NCI-H2107 (cell line): ENCODE results near the gene ARAP3.

Source experiments
- DNase-seq: peaks from one replicate; lab custom pipeline; 2025; lab: John Stamatoyannopoulos, UW

ARAP3 gene

GRCh38 chr5:141672071-141672840 is 9.8 kb downstream of the ARAP3 start:
- DNase-seq = no peak

DNA sequence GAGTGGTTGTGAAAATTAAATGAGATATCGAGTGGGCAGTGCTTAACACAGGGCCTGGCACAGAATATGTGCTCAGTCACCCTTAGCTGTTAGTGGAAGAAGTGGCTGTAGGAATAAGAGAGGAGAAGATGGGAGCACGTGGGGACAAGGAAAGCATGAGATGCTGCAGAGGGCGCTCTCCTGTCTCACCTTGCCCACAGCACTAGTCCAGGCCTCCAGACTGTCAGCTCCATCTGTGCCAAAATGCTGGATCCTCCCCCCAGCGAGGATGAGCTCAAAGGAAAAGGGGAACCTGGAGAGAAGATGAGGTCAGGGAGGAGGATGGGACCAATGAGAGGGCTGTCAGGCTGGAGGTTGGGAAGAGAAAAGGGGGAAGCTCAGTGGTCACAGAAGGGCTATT is 12.5 kb downstream of the ARAP3 start:
- DNase-seq = no peak

- no peak for DNase-seq
Observed at GRCh38 chr5:141668601-141669265, 13.3 kb downstream of the ARAP3 start.

GRCh38 chr5:141665995-141666940 is 15.8 kb downstream of the ARAP3 start:
- DNase-seq = no peak

DNA sequence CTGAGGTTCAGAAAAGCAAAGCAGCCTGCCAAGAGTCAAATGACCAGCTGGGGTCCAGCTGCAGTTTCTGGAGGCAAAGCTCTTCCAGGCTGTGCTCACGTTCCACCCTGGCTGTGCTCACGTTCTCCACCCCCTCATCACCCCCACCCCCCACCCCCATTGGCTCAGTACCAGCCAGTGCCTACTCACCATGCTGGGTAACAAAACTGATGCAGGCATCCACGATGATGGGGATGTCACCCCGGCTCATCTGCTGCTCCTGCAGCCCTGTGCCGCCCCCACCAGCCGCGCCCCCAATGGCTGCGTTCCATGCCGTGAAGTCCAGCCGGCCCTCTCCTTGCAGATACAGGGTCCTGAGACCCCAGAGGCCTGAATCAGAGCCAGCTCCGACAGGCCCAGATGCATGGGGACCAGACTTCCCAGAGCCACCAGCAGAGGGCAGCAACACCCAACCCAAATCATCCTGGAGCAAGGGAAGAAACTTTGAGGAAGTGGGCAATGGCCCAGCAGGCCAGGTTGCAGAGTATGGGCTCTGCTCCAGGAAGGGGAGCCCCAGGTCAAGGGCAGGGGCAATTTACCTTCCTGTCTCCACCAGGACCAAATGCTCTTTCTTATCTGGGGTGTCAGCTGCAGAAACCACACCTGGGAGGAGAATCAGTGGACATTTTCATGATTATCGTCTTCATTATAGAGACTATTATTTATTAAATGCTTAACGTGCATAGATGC is 17.1 kb downstream of the ARAP3 start:
- DNase-seq = no peak

DNA sequence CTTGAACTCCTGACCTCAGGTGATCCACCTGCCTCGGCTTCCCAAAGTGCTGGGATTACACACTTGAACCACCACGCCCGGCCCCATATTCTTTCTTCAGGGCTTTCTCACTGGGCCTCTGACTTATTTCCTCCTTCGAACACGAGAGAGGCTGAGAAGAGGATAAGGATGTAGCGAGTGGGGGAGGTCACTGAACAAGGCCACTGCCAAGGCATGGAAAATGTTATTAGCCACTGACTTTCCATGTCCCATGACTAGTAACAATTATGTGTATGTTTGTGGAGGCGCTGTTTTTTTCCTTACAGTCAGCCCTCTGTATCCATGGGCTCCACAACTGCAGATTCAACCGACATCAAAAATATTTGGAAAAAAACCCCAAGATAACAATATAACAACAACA is 18.5 kb downstream of the ARAP3 start:
- no peak for DNase-seq

DNA sequence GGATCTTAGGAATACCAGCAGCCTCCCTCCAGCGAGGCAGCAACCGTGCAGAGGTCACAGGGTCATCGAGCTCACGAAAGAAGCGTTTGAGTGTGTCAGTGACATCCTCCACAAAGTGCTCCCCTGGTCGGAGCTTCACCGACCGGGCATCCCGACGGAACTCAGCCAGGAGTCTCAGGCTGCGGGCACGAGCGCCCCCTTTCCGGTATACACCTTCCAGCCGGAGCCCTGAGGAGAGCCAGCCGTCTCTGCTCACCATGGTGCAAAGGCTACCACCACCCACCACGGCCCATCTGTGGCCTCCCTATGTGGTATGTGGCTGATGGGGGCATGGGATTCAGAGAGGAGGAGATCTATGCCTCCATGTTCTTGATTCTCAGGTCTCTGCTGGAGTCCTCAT is 20.0 kb downstream of the ARAP3 start:
- DNase-seq = no peak

- DNase-seq = no peak
Observed at GRCh38 chr5:141657937-141658545, 24.0 kb downstream of the ARAP3 start.

DNA sequence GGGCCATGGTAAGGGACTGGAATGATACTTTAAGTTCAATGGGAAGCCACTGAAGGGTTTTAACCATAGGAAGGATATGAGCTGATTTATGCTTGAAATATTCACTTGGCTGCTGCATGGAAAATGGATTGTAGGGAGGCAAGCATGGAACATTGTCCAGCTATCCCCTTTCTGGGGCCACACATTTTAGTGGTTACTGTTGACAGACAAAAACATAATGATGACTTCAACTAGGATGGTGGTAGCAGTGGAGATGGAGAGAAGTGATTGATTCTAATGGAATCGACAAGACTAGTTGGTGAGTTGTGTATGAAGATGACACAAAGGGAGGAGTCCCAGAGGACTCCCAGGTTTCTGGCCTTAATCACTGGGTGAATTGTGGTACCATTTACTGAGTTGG is 24.6 kb downstream of the ARAP3 start:
- DNase-seq = no peak

DNA sequence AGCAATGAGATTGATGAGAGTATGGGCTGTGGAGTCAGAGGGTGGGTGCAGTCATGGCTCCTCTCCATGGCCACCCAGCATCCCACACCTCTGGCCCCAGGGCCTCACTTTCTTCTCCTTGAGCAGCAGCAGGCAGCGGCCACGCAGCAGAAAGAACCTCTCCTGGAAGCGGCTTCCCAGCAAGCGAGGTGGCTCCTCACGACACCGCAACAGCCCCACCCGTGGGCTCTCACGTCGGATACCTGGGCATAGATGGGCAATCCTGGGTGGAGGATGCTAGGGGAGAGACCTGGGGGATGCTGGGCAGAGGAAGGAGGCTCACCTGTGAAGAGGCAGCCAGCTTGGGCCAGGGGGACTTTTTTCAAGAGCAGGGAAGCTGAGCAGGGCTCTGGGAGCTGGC is 25.6 kb downstream of the ARAP3 start:
- DNase-seq = no peak

GRCh38 chr5:141655020-141655419 is 27.0 kb downstream of the ARAP3 start:
- DNase-seq = no peak

DNA sequence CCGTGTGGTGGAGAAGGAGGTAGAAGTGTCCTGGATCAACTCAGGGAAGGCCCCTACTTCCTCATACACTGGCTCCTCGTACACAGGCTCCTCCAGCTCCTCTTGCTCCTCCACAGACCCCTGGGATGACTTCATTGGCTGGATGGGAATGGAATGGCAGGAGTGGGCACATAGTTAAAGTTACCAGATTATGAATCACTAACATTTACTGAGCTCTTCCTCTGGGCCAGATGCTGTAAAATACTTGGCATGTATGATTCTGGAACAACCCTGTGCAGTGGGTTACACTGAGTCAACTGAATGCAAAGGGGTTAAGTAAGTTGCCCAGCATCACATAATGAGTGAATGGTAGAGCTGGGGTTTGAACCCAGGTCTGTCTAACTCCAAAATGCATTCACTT is 27.7 kb downstream of the ARAP3 start:
- DNase-seq = no peak

DNA sequence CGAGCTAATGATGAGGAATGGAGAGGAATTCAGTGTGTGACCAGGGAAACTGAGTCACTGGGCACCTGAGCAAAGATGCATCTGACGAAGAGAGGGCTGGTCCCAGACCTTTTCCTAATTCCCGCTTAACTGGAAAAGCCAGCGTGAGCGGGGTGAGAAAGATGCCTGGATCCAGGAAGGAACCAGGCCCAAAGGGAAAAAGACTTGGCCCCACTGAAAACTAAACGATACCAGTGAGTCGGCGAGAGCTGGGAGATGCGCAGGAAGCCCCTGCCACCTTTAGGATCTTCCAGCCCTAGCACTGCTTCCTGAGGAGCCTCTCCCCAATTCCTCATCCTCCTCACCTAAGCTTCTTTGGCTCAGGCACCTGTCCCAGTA is 30.3 kb downstream of the ARAP3 start:
- no peak for DNase-seq

DNA sequence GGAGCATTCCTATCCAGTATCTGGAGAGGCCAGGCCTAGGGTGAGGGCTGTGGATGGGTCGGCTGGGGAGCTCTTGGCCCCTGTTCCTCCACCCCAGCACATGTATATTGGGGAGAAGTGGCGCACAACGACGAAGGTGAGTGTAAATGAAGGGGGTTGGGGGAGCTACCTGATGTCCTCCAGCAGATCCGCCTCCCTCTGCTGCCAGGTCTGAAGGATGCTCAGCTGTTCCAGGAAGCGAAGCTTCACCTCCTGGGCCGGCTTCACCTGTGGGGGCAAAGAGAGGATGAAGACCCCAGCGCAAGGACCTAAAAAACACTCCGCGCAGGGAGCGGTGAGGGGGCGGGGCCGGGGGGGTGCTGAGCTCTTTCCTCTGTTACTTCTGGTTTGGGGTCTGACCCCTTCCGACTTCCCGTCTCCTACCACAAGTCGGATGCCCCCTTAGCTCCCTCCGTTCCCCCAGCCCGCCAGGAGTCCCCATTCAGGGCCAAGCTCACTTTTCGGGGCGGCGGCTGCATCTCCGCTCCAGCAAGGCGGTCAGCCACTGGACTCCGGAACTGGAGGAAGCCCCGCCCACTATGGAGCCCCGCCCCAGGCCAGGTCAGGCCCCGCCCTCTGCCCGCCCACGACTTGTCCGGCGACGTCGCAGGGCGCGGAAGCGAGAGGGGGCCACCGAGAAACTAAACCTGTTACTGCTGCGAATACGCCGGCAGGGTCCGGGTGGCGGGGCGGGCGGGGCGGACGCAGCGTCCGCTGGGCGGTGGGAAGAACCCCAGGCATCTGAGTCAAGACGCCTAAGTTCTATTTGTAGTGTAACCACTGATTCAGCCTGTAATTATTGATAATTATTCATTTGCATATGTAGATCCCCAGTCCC is 30.9 kb downstream of the ARAP3 start, which contains the start of gene FCHSD1:
FCHSD1 (minus strand) TSS at position 568 of the 877 bp plus-strand sequence; CDS start at position 518, 50 bp downstream.
- no peak for DNase-seq

DNA sequence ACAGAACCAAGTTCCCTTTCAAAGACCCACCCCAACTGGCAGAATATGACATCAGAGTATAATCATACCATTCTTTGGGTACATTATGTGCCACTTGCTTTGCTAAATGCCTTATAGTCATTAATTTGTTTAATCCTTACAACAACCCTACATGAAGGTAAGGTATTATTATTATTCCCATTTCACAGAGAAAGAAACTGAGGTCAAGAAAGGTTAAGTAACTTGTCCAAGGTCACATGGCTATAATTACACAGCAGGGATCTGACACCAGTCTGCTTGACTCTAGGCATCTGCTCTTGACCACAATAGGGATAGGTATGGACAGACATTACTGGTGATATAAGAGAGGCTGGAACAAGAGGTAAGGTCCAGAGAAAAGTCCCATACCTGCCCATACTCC is 32.1 kb downstream of the ARAP3 start:
- no peak for DNase-seq

DNA sequence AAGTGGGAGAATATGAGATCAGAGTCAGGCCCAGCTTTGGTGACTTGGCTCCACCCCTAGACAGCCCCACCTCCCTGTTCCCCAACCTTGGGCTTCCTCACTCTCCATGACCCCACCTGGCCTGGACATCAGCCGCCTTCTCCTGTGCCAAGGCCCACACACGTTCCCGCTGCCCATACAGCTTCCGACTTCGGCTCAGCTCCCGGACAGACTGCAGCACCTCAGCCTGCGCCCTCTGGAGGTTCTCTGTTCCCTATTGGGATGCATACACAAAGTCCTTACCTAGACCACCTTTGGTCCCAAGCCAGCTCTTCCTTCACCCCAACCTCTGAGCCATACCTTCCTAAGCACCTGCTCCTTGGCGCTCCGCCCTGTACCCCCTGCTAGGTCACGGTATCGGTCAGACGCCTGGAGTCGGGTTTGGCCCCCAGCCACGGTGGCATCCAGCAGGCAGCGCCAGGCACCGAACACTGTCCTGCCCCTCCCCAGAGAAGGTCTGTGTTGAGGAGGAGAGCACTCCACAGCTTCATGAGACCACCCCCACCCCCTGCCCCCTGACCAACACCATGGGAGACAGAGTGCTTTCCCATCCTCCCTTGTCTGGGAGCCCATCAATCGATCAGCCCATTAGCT is 32.9 kb downstream of the ARAP3 start:
- no peak for DNase-seq

- no peak for DNase-seq
Observed at GRCh38 chr5:141647851-141648250, 34.2 kb downstream of the ARAP3 start.

DNA sequence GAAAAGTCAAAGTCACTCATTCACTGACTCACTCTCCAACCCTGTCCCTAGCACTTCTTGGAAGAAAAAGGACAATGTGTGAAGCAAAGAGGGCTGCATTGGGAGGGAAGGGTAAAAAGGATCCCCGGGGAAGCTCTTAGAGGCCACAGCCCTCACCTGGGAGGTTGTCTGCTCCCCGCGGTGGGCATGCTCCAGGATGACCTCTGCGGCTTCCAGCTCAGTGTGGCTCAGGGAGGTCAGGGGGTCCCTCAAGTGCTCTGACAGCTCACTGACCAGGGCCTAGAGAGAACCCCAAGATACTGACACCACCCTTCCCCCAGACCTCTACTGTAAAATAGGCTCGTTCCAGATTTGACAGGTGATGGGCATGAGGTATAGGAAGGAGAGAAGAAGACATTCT is 34.8 kb downstream of the ARAP3 start:
- no peak for DNase-seq

GRCh38 chr5:141646026-141646425 is 36.0 kb downstream of the ARAP3 start:
- no peak for DNase-seq
